Measurements from ENCODE around the gene RBFOX2. TPM values are rescaled to one million over a fixed set of nuclear protein-coding genes. Genes with fewer than 3 reads are reported as not detected.

Gene RBFOX2
- total and polyA plus RNA-seq, 2 experiments from 2014 or later = 88.8 to 131 TPM

GRCh38 chr22:36008131-36008530 is 20.5 kb downstream of the RBFOX2 start (continued):
- TF ChIP-seq ETS1 (IDR thresholded peaks at IDR 0.05) = no peak

GRCh38 chr22:36003972-36004674 is 24.5 kb downstream of the RBFOX2 start:
- H3K36me3 Mint-ChIP-seq (ENCODE audit: low read depth) = no peaks in the 10 kb centered on the region
- H3K27ac Mint-ChIP-seq = no peak overlapping the region
- peaks cover 33% of the 10 kb centered on the region for H4K20me1 ChIP-seq (replicated peaks; ENCODE audit: insufficient read depth)
- H3K4me1 Mint-ChIP-seq = peaks cover 16% of the 10 kb centered on the region
- no peaks in the 10 kb centered on the region for H3K27me3 ChIP-seq (ENCODE audit: insufficient read depth)
- H3K4me2 ChIP-seq = no peak overlapping the region
- peaks cover 10% of the 10 kb centered on the region for H3K4me1 ChIP-seq (ENCODE audit: insufficient read depth)
- H3K4me3 ChIP-seq = no peak overlapping the region
- no peaks in the 10 kb centered on the region for H3K36me3 ChIP-seq (ENCODE audit: insufficient read depth)
- H3K9me2 ChIP-seq (ENCODE audit: insufficient read depth) = no peaks in the 10 kb centered on the region
- no peaks in the 10 kb centered on the region for H3K27me3 Mint-ChIP-seq (ENCODE audit: insufficient read depth, low read depth, poor library complexity)
- no peak overlapping the region for H2AFZ ChIP-seq
- H3F3A ChIP-seq (replicated peaks; ENCODE audit: low read depth) = no peaks in the 10 kb centered on the region
- no peaks in the 10 kb centered on the region for H3K9me3 Mint-ChIP-seq
- no peak overlapping the region for H3K27ac ChIP-seq (ENCODE audit: low read depth)
- DNase-seq (ENCODE audit: low spot score) (no peak), ATAC-seq (no peak)
- H3K4me3 Mint-ChIP-seq = no peak overlapping the region
- H3K79me2 ChIP-seq (replicated peaks; ENCODE audit: insufficient read depth) = peaks cover 96% of the 10 kb centered on the region
- TF ChIP-seq POLR2AphosphoS5 (IDR thresholded peaks at IDR 0.05; ENCODE audit: low read depth) = no peak
- no peak for TF ChIP-seq ETS1 (IDR thresholded peaks at IDR 0.05)
- no peak for TF ChIP-seq EZH2 (IDR thresholded peaks at IDR 0.05; ENCODE audit: low read depth, unreplicated experiment)
- no peak for TF ChIP-seq CREB1 (CRISPR knock-in tag; IDR thresholded peaks at IDR 0.05; ENCODE audit: low read depth)
- no peak for TF ChIP-seq NANOG (IDR thresholded peaks at IDR 0.05; ENCODE audit: borderline replicate concordance)
- TF ChIP-seq JUNB (IDR thresholded peaks at IDR 0.05; ENCODE audit: unreplicated experiment) = no peak
- no peak for TF ChIP-seq CTCF (conservative IDR thresholded peaks at IDR 0.05; ENCODE audit: low read depth in 2 of 2)
- TF ChIP-seq ZNF331 (CRISPR knock-in tag; IDR thresholded peaks at IDR 0.05; ENCODE audit: low read depth) = no peak
- TF ChIP-seq ZNF114 (CRISPR knock-in tag; IDR thresholded peaks at IDR 0.05) = no peak
- TF ChIP-seq STAT1 (IDR thresholded peaks at IDR 0.05; ENCODE audit: unreplicated experiment) = no peak
- TF ChIP-seq EZH2phosphoT487 (IDR thresholded peaks at IDR 0.05; ENCODE audit: unreplicated experiment) = no peak
- no peak for TF ChIP-seq REST (IDR thresholded peaks at IDR 0.05; ENCODE audit: unreplicated experiment)

Measured in GM23338 (cell line).